Right lobe of liver (tissue), 6 donors: ENCODE measurements around the gene APCDD1. TPM values are rescaled to one million over a fixed set of nuclear protein-coding genes. Genes with fewer than 3 reads are reported as not detected.

Source experiments
- ATAC-seq, 4 donors: fragments of 200-7000 bp; cut with Tn5 transposase; one replicate each; pipeline ENCODE4 v1.9.1; 2020; ENCODE audit warnings: mild to moderate bottlenecking in 4 of 4, moderate library complexity in 4 of 4
- DNase-seq, 3 donors: peaks; one replicate each; pipeline ENCODE4 v3.0.0-alpha.2; 2020
- H3K27ac ChIP-seq, 3 donors: fragments of 200-600 bp; one replicate each; pipeline ENCODE4 v1.8.0; 2022
- H3K27me3 ChIP-seq, 2 donors: fragments of 200-600 bp; one replicate each; pipeline ENCODE4 v1.8.0; 2022
- H3K36me3 ChIP-seq, 4 donors: fragments of 200-600 bp; sonication (generic) in 1 of 4; one replicate each; pipeline versions ENCODE4 v1.5.1 to v1.8.0; 2017 to 2022; ENCODE audit warnings: control low read depth in 1 of 4
- H3K4me1 ChIP-seq, 4 donors: fragments of 200-600 bp; sonication (generic) in 1 of 4; one replicate each; pipeline versions ENCODE4 v1.5.1 to v1.8.0; 2017 to 2022; ENCODE audit warnings: control low read depth in 1 of 4
- H3K4me3 ChIP-seq, 3 donors: fragments of 200-600 bp; one replicate each; pipeline ENCODE4 v1.8.0; 2022
- H3K9me3 ChIP-seq, 4 donors: fragments of 200-600 bp; sonication (generic) in 1 of 4; one replicate each; pipeline versions ENCODE4 v1.5.1 to v1.8.0; 2017 to 2022; ENCODE audit warnings: control low read depth in 1 of 4
- CTCF ChIP-seq, 4 donors: fragments of 200-600 bp in 3 of 4; fragments of 450-650 bp in 1 of 4; IDR thresholded peaks; one replicate each; pipeline versions ENCODE4 v1.5.1 to v1.8.0; 2016 to 2022; ENCODE audit warnings: antibody characterized with exemption in 4 of 4, mild to moderate bottlenecking in 2 of 4
- POLR2A ChIP-seq: fragments of 450-650 bp; IDR thresholded peaks from one replicate; pipeline ENCODE4 v1.6.1; 2017; ENCODE audit warnings: antibody characterized with exemption, mild to moderate bottlenecking
- WGBS: methylation state at CpG from one replicate; pipeline ENCODE4 v1.1.6; 2018; ENCODE audit warnings: low coverage, low lambda C conversion rate; ENCODE audit not compliant: insufficient coverage; ENCODE audit errors: missing lambda C conversion rate; 5-methylcytosine and 5-hydroxymethylcytosine counted together
- intact Hi-C, 2 donors: fragments of 100-400 bp; cut with DNase I; formaldehyde crosslinking; loops; one replicate each; pipeline versions ENCODE4 v1.11.2 to v1.14.1; 2022
- total RNA-seq, 6 experiments: library from RNA; depleted of rRNA in 2 of 6; stranded (reverse); fragments of >200 nt in 2 of 6; fragmentation: NEBNext Ultra II Directional in 3 of 6; extraction: Animal tissue kit (Norgen Biotek cat#: 25700) in 3 of 6; gene quantifications; one replicate each; pipeline versions ENCODE4 v1.1.0 to v1.2.4, GENCODE V29; 2016 to 2023
- donor health status: DM: no; HTN: yes; CAD: no.
- donor health status: DM: no; HTN: no; CAD: no.
- donor health status: DM: no; HTN: no; CAD: no.
- donor health status: DM: no; HTN: yes; CAD: no.
- donor health status: DM: no; HTN: yes; CAD: no.

The APCDD1 gene
- total RNA-seq, 6 experiments from 2014 or later = 0.42 to 2.7 (median 0.71) TPM

- Histone ChIP-seq H3K36me3 (no peaks in the 10 kb centered on the region), H3K9me3 (no peaks in the 10 kb centered on the region), H3K4me3 (no peak overlapping the region), H3K27ac (no peak overlapping the region), H3K4me1 (no peaks in the 10 kb centered on the region), H3K27me3 (no peaks in the 10 kb centered on the region)
- DNase-seq (no peak), ATAC-seq (no peak)
- TF ChIP-seq CTCF (IDR thresholded peaks at IDR 0.05) (no peak), POLR2A (no peak)
- 25% methylated on average over 7 of the region's 7 CpGs for WGBS
- intact Hi-C loops = no loop called here
Measured at GRCh38 chr18:10424585-10425307, 29.7 kb upstream of the APCDD1 start.

DNA sequence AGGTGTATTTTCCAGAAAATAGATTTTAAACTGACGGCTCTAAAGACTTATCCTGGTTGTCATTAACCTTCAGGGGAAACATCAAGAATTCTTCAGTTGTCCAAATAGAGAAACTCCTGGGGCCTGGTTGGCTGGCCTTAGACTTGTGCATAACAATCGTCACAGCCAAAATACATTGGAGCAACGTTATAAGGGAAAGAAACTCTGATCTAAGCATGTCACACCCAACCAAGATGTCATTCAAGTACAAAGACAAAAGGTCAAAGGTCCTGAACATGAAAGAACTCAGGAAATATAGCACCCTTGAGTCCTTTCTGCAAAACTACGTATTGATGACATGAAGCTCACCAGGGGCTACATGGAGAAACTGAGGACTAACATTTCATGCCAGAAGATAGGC is 23.8 kb upstream of the APCDD1 start:
- no peaks in the 10 kb centered on the region for H3K4me1 ChIP-seq
- ATAC-seq (no peak), DNase-seq (no peak)
- no peaks in the 10 kb centered on the region for H3K36me3 ChIP-seq
- intact Hi-C loops = no loop called here
- TF ChIP-seq POLR2A (no peak), CTCF (IDR thresholded peaks at IDR 0.05) (no peak)
- H3K9me3 ChIP-seq = no peaks in the 10 kb centered on the region
- H3K4me3 ChIP-seq = no peak overlapping the region
- H3K27me3 ChIP-seq = no peaks in the 10 kb centered on the region
- H3K27ac ChIP-seq = no peak overlapping the region
- WGBS = 42% methylated on average over 4 of the region's 4 CpGs

DNA sequence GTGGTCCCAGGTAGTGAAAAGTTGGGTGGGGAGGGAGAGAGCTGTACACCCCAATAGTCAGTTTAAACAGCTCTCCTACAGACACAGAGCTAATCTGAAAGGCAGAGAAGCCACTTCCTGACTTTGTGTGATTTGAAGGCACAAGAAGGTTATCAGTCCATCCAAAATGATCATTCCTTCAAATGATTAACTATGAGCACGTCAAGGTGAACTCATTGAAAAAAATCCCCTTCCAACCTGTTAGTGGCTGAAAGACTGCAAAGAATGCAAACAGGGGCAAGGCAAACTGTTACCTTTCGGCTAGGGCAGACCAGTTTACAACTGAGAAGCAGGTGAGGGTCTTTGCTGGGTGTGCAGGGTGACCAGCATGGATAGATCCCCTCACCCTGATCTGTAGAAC is 22.8 kb upstream of the APCDD1 start:
- Histone ChIP-seq H3K36me3 (no peaks in the 10 kb centered on the region), H3K9me3 (no peaks in the 10 kb centered on the region), H3K4me1 (no peaks in the 10 kb centered on the region), H3K27ac (no peak overlapping the region), H3K4me3 (no peak overlapping the region), H3K27me3 (no peaks in the 10 kb centered on the region)
- TF ChIP-seq POLR2A (no peak), CTCF (IDR thresholded peaks at IDR 0.05) (no peak)
- intact Hi-C loops = no loop called here
- ATAC-seq = no peak
- DNase-seq = no peak
- WGBS = 71% methylated on average over 1 of the region's 2 CpGs

GRCh38 chr18:10432781-10433180 is 21.7 kb upstream of the APCDD1 start:
- TF ChIP-seq POLR2A (no peak), CTCF (IDR thresholded peaks at IDR 0.05) (no peak)
- no peak for ATAC-seq
- DNase-seq = no peak
- no peaks in the 10 kb centered on the region for H3K36me3 ChIP-seq
- intact Hi-C loops = no loop called here
- no peaks in the 10 kb centered on the region for H3K9me3 ChIP-seq
- 53% methylated on average over 7 of the region's 7 CpGs for WGBS
- H3K4me3 ChIP-seq = no peak overlapping the region
- H3K27me3 ChIP-seq = no peaks in the 10 kb centered on the region
- H3K27ac ChIP-seq = no peak overlapping the region
- H3K4me1 ChIP-seq = no peaks in the 10 kb centered on the region
